BE2C (cell line): Measurements from ENCODE around the gene TENM4.

Source experiments
- DNase-seq: peaks from one replicate; pipeline ENCODE4 v3.0.0-alpha.2; 2020
- H3K27me3 ChIP-seq: fragments of 250-450 bp; sonication (Bioruptor Pico); 2 replicates; pipeline ENCODE4 v1.5.1; 2020; ENCODE audit warnings: mild to moderate bottlenecking
- H3K36me3 ChIP-seq: fragments of 250-450 bp; sonication (Bioruptor Pico); 2 replicates; pipeline ENCODE4 v1.5.1; 2020; ENCODE audit warnings: mild to moderate bottlenecking
- H3K4me1 ChIP-seq: fragments of 250-450 bp; sonication (Bioruptor Pico); 2 replicates; pipeline ENCODE4 v1.5.1; 2020
- H3K4me3 ChIP-seq: 2 replicates; pipeline ENCODE4 v1.5.1; 2011; ENCODE audit warnings: low read depth, low read length
- H3K9me3 ChIP-seq: fragments of 250-450 bp; sonication (Bioruptor Pico); 2 replicates; pipeline ENCODE4 v1.5.1; 2020
- TF ChIP-seq, protein P1 (sequence below): IDR thresholded peaks from 2 replicates; pipeline ENCODE4 v1.5.1; 2012; ENCODE audit warnings: mild to moderate bottlenecking, low read depth, low read length

TENM4 gene

DNA sequence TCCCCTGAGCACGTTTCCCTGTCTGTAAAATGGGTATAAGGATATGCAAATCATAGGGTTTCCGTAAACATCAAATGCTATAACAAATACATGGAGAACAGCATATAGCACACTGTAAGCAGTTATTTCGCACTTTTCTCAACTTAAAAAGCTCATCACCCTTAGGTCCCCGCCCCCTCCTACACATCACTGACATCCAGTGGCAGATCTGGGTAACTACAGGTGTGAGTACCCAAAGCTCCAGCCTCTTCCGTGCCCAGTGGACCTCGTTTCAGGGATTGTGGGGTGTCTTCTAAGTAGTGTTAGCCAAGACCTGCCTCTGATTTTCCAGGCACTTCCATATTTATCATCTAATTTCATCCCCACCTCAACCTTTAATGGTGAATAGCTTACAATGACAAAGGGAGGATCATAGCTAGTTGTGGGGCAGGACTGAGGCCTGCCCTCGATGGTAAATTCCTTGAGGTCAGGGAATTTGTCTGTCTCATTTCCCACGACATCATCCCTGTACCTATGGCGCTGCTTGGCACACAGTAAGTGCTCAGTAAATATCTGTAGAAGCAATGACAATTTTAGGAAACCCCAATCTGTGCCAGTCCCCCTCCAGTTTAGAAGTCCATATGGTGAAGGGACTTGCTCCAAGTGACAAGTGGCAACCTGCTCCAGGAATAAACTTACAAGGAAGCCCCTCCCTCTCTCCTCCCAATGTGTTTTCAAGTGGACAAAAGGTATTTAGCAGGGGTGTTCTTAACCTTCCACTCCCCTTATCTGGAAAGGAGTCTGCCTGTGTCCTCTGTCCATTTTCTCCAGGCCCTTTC, 340.5 kb downstream of the TENM4 start:
- no peak overlapping the region for H3K4me3 ChIP-seq
- H3K36me3 ChIP-seq = no peaks in the 10 kb centered on the region
- H3K9me3 ChIP-seq = no peaks in the 10 kb centered on the region
- peak; percentile 66 for DNase-seq
- H3K4me1 ChIP-seq = peaks cover 12% of the 10 kb centered on the region
- TF ChIP-seq, protein P1, sequence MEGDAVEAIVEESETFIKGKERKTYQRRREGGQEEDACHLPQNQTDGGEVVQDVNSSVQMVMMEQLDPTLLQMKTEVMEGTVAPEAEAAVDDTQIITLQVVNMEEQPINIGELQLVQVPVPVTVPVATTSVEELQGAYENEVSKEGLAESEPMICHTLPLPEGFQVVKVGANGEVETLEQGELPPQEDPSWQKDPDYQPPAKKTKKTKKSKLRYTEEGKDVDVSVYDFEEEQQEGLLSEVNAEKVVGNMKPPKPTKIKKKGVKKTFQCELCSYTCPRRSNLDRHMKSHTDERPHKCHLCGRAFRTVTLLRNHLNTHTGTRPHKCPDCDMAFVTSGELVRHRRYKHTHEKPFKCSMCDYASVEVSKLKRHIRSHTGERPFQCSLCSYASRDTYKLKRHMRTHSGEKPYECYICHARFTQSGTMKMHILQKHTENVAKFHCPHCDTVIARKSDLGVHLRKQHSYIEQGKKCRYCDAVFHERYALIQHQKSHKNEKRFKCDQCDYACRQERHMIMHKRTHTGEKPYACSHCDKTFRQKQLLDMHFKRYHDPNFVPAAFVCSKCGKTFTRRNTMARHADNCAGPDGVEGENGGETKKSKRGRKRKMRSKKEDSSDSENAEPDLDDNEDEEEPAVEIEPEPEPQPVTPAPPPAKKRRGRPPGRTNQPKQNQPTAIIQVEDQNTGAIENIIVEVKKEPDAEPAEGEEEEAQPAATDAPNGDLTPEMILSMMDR = peak; percentile 90
- H3K27me3 ChIP-seq = no peaks in the 10 kb centered on the region

DNA sequence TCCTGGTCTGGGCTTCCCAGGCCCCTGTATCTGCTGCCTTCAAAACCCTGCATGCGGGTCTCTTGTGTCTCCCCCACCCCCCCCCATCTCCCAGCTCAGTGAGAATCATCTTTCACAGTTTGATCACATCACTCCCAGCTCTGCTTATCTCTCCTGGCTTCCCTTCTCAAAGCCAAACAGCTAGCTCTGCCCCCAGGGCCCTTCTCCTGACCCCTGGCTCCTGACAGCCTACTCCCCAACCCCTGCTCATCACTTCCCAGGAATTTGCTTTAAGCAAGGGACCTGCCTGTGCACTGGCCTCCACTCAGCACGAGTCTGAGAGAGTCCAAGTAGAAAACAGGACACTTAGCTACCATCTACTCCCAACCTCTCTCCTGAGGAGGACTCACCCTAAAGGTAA, 342.7 kb downstream of the TENM4 start:
- DNase-seq = peak; percentile 35
- H3K4me1 ChIP-seq = peaks cover 12% of the 10 kb centered on the region
- TF ChIP-seq, protein P1 = no peak
- H3K27me3 ChIP-seq = no peaks in the 10 kb centered on the region
- no peaks in the 10 kb centered on the region; the same call in 1 of the 2 replicates for H3K9me3 ChIP-seq
- no peak overlapping the region for H3K4me3 ChIP-seq
- no peaks in the 10 kb centered on the region for H3K36me3 ChIP-seq

DNA sequence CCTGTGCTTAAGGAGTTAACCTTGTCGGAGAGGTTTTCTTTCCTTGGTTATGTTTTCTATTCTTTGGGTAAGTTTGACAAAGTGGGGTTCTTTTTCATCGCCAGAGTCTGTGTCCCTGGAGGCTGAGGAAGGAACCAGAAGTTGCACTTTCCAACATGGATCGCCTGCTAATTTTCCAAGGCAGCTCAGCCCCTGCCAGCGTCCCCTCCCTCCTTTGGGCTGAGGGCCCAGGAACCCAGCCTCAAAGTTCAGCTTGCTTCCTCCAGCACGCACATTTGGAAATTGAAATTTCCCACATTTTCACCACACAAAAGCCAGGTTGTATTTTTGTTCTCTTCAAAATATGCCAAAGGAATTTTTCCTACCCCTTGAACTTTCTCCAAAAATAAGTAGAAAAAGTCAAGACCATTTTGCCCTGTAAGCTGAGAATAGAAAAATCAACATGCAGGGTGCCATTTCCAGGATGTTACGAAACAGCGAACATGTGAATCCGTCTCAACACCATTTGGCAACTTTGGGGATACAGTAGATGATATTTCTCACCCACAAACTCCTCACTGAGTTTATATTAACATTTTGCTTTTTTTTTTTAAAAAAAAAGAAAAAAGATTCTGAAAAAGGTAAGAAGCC, 343.5 kb downstream of the TENM4 start:
- H3K27me3 ChIP-seq = no peaks in the 10 kb centered on the region
- TF ChIP-seq, protein P1 = no peak
- H3K36me3 ChIP-seq = no peaks in the 10 kb centered on the region
- no peak overlapping the region for H3K4me3 ChIP-seq
- peaks cover 12% of the 10 kb centered on the region for H3K4me1 ChIP-seq
- no peaks in the 10 kb centered on the region; the same call in 1 of the 2 replicates for H3K9me3 ChIP-seq
- no peak for DNase-seq

DNA sequence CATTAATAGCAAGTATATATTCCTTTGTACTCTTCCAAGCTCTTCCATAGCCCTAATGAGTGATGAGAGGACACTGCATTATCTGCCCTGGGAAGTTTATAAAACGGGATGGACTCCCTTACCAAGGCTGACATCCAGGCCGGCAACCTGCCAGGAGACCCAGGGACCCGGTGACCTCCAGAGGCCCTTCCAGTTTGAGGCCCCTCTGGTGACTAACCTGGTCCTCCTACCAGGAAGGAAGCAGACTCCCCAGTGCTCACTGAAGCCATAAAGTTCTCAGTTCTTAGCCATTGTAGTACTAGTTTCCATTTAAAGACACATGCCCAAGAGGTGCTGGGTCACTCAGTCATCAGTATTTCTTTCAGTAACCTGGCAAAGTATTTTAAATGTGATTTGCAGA, 345.4 kb downstream of the TENM4 start:
- no peak for DNase-seq
- H3K4me1 ChIP-seq = peaks cover 12% of the 10 kb centered on the region
- TF ChIP-seq, protein P1 = no peak
- H3K9me3 ChIP-seq = no peaks in the 10 kb centered on the region; the same call in 1 of the 2 replicates
- H3K36me3 ChIP-seq = no peaks in the 10 kb centered on the region
- H3K4me3 ChIP-seq = no peak overlapping the region
- H3K27me3 ChIP-seq = no peaks in the 10 kb centered on the region

DNA sequence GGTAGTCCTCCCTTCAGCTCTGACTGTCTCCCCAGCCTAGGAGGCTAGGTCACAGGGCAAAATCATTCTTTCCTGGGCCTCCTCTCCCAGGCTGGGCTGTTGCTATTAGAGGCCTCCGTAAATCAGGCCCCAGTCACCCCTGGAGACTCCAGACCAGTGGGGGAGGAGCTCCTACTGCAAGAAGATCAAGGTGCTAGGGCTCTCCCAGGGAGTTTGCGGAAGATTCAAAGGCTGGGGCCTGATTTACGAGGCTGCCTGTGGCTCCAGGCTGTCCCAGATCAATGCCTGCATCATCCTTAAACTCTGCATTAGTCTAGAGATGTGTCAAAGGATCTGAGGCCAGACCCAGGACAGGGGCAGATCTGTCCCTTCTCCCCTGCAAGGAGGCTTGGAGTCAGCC, 346.2 kb downstream of the TENM4 start:
- no peaks in the 10 kb centered on the region for H3K36me3 ChIP-seq
- DNase-seq = no peak

More for the DNA sequence above, 346.2 kb downstream of the TENM4 start:
- TF ChIP-seq, protein P1 = no peak
- Histone ChIP-seq H3K4me3 (no peak overlapping the region), H3K9me3 (no peaks in the 10 kb centered on the region; the same call in 1 of the 2 replicates), H3K4me1 (peaks cover 9% of the 10 kb centered on the region), H3K27me3 (no peaks in the 10 kb centered on the region)
